NOMO-1 treated with dmso at 0.1 percent for 144 hours (cell line): ENCODE data around the gene AFF2.

ENCODE experiments used
- DNase-seq: peaks from one replicate; lab custom pipeline; 2025; ENCODE audit not compliant: unreplicated experiment; lab: John Stamatoyannopoulos, UW

AFF2 gene

GRCh38 chrX:148815218-148815961, 315.0 kb downstream of the AFF2 start:
- DNase-seq = no peak

GRCh38 chrX:148823986-148824385, 323.6 kb downstream of the AFF2 start:
- no peak for DNase-seq

- DNase-seq = no peak
Observed at GRCh38 chrX:148825696-148826095, 325.3 kb downstream of the AFF2 start.

GRCh38 chrX:148836741-148837140, 336.3 kb downstream of the AFF2 start:
- no peak for DNase-seq

- DNase-seq = no peak
Observed at GRCh38 chrX:148850631-148851030, 350.2 kb downstream of the AFF2 start.

GRCh38 chrX:148854306-148854705, 353.9 kb downstream of the AFF2 start:
- DNase-seq = no peak

GRCh38 chrX:148856505-148856904, 356.1 kb downstream of the AFF2 start:
- DNase-seq = no peak

- no peak for DNase-seq
Observed at GRCh38 chrX:148865277-148866210, 365.1 kb downstream of the AFF2 start.

- no peak for DNase-seq
Observed at GRCh38 chrX:148867596-148867995, 367.2 kb downstream of the AFF2 start.

- no peak for DNase-seq
Observed at GRCh38 chrX:148871422-148872160, 371.2 kb downstream of the AFF2 start.

- DNase-seq = no peak
Observed at GRCh38 chrX:148872161-148872535, 371.7 kb downstream of the AFF2 start.

GRCh38 chrX:148872881-148873280, 372.5 kb downstream of the AFF2 start:
- DNase-seq = no peak

GRCh38 chrX:148874636-148875246, 374.3 kb downstream of the AFF2 start:
- no peak for DNase-seq

GRCh38 chrX:148878371-148878770, 378.0 kb downstream of the AFF2 start:
- no peak for DNase-seq

GRCh38 chrX:148885203-148885602, 384.8 kb downstream of the AFF2 start:
- DNase-seq = no peak

- no peak for DNase-seq
Observed at GRCh38 chrX:148893395-148893794, 393.0 kb downstream of the AFF2 start.

- no peak for DNase-seq
Observed at GRCh38 chrX:148902581-148902980, 402.2 kb downstream of the AFF2 start.

GRCh38 chrX:148903176-148903575, 402.8 kb downstream of the AFF2 start:
- DNase-seq = no peak

- no peak for DNase-seq
Observed at GRCh38 chrX:148904421-148905111, 404.1 kb downstream of the AFF2 start.

- DNase-seq = no peak
Observed at GRCh38 chrX:148905400-148905799, 405.0 kb downstream of the AFF2 start.
